K562 (cell line): ENCODE results near the gene GHR. TPM values are rescaled to one million over a fixed set of nuclear protein-coding genes. Genes with fewer than 3 reads are reported as not detected.

Experiments
- ATAC-seq: fragments of 200-7000 bp; cut with Tn5 transposase; 3 replicates; pipeline ENCODE4 v1.9.1; 2020; ENCODE audit warnings: moderate library complexity
- BruUV-seq: library from RNA; stranded (reverse); fragments of 400-500 nt; replicated peaks from 2 replicates; lab custom pipeline; 2021; lab: Mats Ljungman, UMichigan
- CTCF ChIA-PET: fragments of 300-600 bp; formaldehyde crosslinking; extraction: SDS; loops from one replicate; lab custom pipeline; 2021; ENCODE audit warnings: low intra/inter-chr PET ratio; lab: Yijun Ruan, JAX
- POLR2A ChIA-PET: fragments of 300-600, 350-650 bp; sonication (Branson Sonifier 250); formaldehyde crosslinking; extraction: SDS; loops from one replicate; lab custom pipeline; 2021; ENCODE audit warnings: antibody characterized with exemption, inconsistent platforms; lab: Yijun Ruan, JAX
- DNase-seq, 4 experiments: peaks; one replicate each; pipeline versions ENCODE4 v3.0.0 to v3.0.0-alpha.2; 2011 to 2018; ENCODE audit warnings: low spot score in 3 of 4, mixed read lengths in 3 of 4; ENCODE audit errors: extremely low read depth in 1 of 4
- FAIRE-seq: peaks from 2 replicates; lab custom pipeline; 2011; peaks lifted over from hg19 to GRCh38; lab: Jason Lieb, UNC
- H2AFZ ChIP-seq: 2 replicates; pipeline ENCODE4 v1.6.0; 2011; ENCODE audit warnings: low read depth, low read length, control low read depth, inconsistent platforms
- H3K27ac ChIP-seq: fragments of 200-600 bp; 3 replicates; pipeline ENCODE4 v1.8.0; 2011; ENCODE audit warnings: low read depth, mild to moderate bottlenecking, control low read depth, inconsistent platforms, low read length, moderate library complexity, mixed read lengths; ENCODE audit errors: extremely low read depth
- H3K27me3 ChIP-seq, 2 experiments: fragments of 300-600 bp in 1 of 2; 2 replicates in 1 of 2; 3 replicates in 1 of 2; pipeline versions ENCODE4 v1.6.0 to v1.8.0; 2011; ENCODE audit warnings: inconsistent platforms in 2 of 2, low read length in 2 of 2, mild to moderate bottlenecking in 1 of 2, mixed read lengths in 1 of 2, moderate library complexity in 1 of 2; ENCODE audit not compliant: control insufficient read depth in 2 of 2, insufficient read depth in 2 of 2
- H3K36me3 ChIP-seq: fragments of 300-600 bp; 3 replicates; pipeline ENCODE4 v1.8.0; 2011; ENCODE audit warnings: mild to moderate bottlenecking, low read length, inconsistent platforms; ENCODE audit not compliant: control insufficient read depth, insufficient read depth
- H3K4me1 ChIP-seq, 2 experiments: fragments of 200-600 bp in 1 of 2; replicated peaks in 1 of 2; 2 replicates in 1 of 2; 3 replicates in 1 of 2; pipeline versions ENCODE4 v1.5.1 to v1.8.0; 2011; ENCODE audit warnings: inconsistent platforms in 2 of 2, low read length in 2 of 2, mild to moderate bottlenecking in 1 of 2, mixed read lengths in 1 of 2, moderate library complexity in 1 of 2; ENCODE audit not compliant: control insufficient read depth in 2 of 2, insufficient read depth in 2 of 2
- H3K4me2 ChIP-seq: 2 replicates; pipeline ENCODE4 v1.6.1; 2011; ENCODE audit warnings: low read length, control low read depth, inconsistent platforms, mixed read lengths; ENCODE audit not compliant: insufficient read depth
- H3K4me3 ChIP-seq: fragments of 200-600 bp; sonication (generic), shearing (Covaris generic); 2 replicates; pipeline ENCODE4 v1.5.1; 2016; ENCODE audit warnings: control low read depth, inconsistent platforms
- H3K79me2 ChIP-seq: fragments of 200-600 bp; 3 replicates; pipeline ENCODE4 v1.8.0; 2011; ENCODE audit warnings: low read length, inconsistent platforms; ENCODE audit not compliant: control insufficient read depth, insufficient read depth
- H3K9ac ChIP-seq, 2 experiments: 2 replicates each; pipeline versions ENCODE4 v1.6.0 to v1.6.1; 2011; ENCODE audit warnings: low read depth in 2 of 2, low read length in 2 of 2, control low read depth in 1 of 2, inconsistent platforms in 1 of 2, mild to moderate bottlenecking in 1 of 2, mixed read lengths in 1 of 2; ENCODE audit not compliant: insufficient read depth in 1 of 2
- H3K9me1 ChIP-seq: one replicate; pipeline ENCODE4 v1.6.0; 2011; ENCODE audit warnings: inconsistent platforms, mild to moderate bottlenecking, low read length, moderate library complexity; ENCODE audit not compliant: control insufficient read depth, insufficient read depth
- H3K9me3 ChIP-seq: replicated peaks from 2 replicates; pipeline ENCODE4 v1.5.1; 2011; ENCODE audit warnings: low read depth, low read length, inconsistent platforms; ENCODE audit not compliant: control insufficient read depth, insufficient read depth
- H4K20me1 ChIP-seq: replicated peaks from 2 replicates; pipeline ENCODE4 v1.6.1; 2011; ENCODE audit warnings: low read length, inconsistent platforms, mixed read lengths; ENCODE audit not compliant: control insufficient read depth, insufficient read depth
- DLX4 ChIP-seq: fragments of 250-450 bp; sonication (Bioruptor Pico); IDR thresholded peaks from 2 replicates; pipeline ENCODE4 v1.6.1; 2021; ENCODE audit warnings: mild to moderate bottlenecking
- MTA3 ChIP-seq: fragments of 450-650 bp; formaldehyde crosslinking; IDR thresholded peaks from 2 replicates; pipeline ENCODE4 v1.6.1; 2017; ENCODE audit warnings: mild to moderate bottlenecking, borderline replicate concordance
- NCOA2 ChIP-seq, 2 experiments: fragments of 450-650 bp; IDR thresholded peaks; 2 replicates each; pipeline ENCODE4 v1.6.1; 2018; ENCODE audit warnings: mild to moderate bottlenecking in 2 of 2, moderate library complexity in 1 of 2; ENCODE audit not compliant: partially characterized antibody in 2 of 2
- NR3C1 ChIP-seq: sonication (generic); formaldehyde crosslinking; IDR thresholded peaks from 2 replicates; pipeline ENCODE4 v1.8.1; 2022; ENCODE audit warnings: missing genetic modification reagents
- POLR2AphosphoS5 ChIP-seq: IDR thresholded peaks from 2 replicates; pipeline ENCODE4 v1.6.1; 2011; ENCODE audit warnings: mild to moderate bottlenecking, low read depth, low read length, moderate library complexity; ENCODE audit not compliant: control insufficient read depth, insufficient read depth
- ZNF740 ChIP-seq, 3 experiments: fragments of 200-800 bp in 1 of 3; sonication (Bioruptor generic) in 1 of 3; sonication (generic) in 1 of 3; formaldehyde crosslinking in 1 of 3; IDR thresholded peaks; 2 replicates each; pipeline versions ENCODE4 v1.6.1 to v1.8.0; 2016 to 2022; ENCODE audit warnings: mild to moderate bottlenecking in 2 of 3, missing compliant biosample characterization in 2 of 3, missing genetic modification characterization in 2 of 3, missing genetic modification reagents in 1 of 3
- WGBS: fragments of 100-300 bp; shearing (Covaris generic); methylation state at CpG from one replicate; pipeline ENCODE4 v1.1.6; 2016; ENCODE audit warnings: low coverage, mixed read lengths; ENCODE audit not compliant: insufficient coverage; ENCODE audit errors: missing lambda C conversion rate; 5-methylcytosine and 5-hydroxymethylcytosine counted together
- in situ Hi-C: fragments of 300-500 bp; cut with MboI; formaldehyde crosslinking; loops from 4 replicates; pipeline ENCODE4 v1.15.0; 2018; ENCODE audit warnings: inconsistent platforms, mixed read lengths
- intact Hi-C: fragments of 100-400 bp; cut with micrococcal nuclease; formaldehyde crosslinking; loops from 2 replicates; pipeline ENCODE4 v1.14.2; 2022
- polyA plus RNA-seq, 8 experiments: library from polyadenylated mRNA; depleted of rRNA in 4 of 8; stranded (reverse) in 5 of 8; unstranded in 3 of 8; fragments of >200 nt; fragmentation: Nextera tagmentation in 2 of 8; fragmentation: Illumina TruSeq in 1 of 8; extraction: Ambion mirVana in 2 of 8; extraction: Trizol in 1 of 8; gene quantifications; 2 replicates each; pipeline versions ENCODE4 v1.2.1 to v1.2.3, GENCODE V29; 2011 to 2014; ENCODE audit warnings: inconsistent platforms in 1 of 8, missing spikeins in 1 of 8
- total RNA-seq, 7 experiments: library from RNA; depleted of rRNA in 6 of 7; stranded (reverse); fragments of >200 nt in 6 of 7; fragmentation: Illumina TruSeq in 2 of 7; extraction: Trizol in 2 of 7; gene quantifications; 2 replicates each; pipeline versions ENCODE4 v1.2.1 to v1.2.3, GENCODE V29; 2011 to 2021; ENCODE audit warnings: low replicate concordance in 1 of 7

GHR gene
- total and polyA plus RNA-seq, 9 of the 15 experiments (the other 6 are each of a cell fraction or from before 2014, with no cell fraction given), result 0.01 to 0.13 (median 0.07) TPM; not detected in 5

- no peak for DNase-seq
- no peaks in the 10 kb centered on the region for H4K20me1 ChIP-seq
- H3K36me3 ChIP-seq, result no peaks in the 10 kb centered on the region
- no peak for FAIRE-seq
- in situ Hi-C loops, result no loop called here
- 0% methylated on average over 2 of the region's 2 CpGs for WGBS
- H3K9me3 ChIP-seq, result peaks cover 2% of the 10 kb centered on the region; the same call in 1 of the 2 replicates
- CTCF ChIA-PET, result no interaction called here
- ATAC-seq, result no peak
- no peaks in the 10 kb centered on the region for H3K4me1 ChIP-seq
- H3K4me3 ChIP-seq, result no peak overlapping the region
- no peaks in the 10 kb centered on the region for H3K27me3 ChIP-seq
- intact Hi-C loops, result no loop called here
- BruUV-seq, result no TSS peak
- no peak overlapping the region for H2AFZ ChIP-seq
- POLR2A ChIA-PET, result no interaction called here
- no peaks in the 10 kb centered on the region for H3K9me1 ChIP-seq
- no peak overlapping the region for H3K4me2 ChIP-seq
- no peak for TF ChIP-seq NR3C1 (CRISPR knock-in tag)
- TF ChIP-seq NCOA2 (IDR thresholded peaks at IDR 0.05; ENCODE audit: partially characterized antibody in 2 of 2), result no peak
- TF ChIP-seq POLR2AphosphoS5, result no peak
- no peak for TF ChIP-seq MTA3
- TF ChIP-seq ZNF740 (CRISPR knock-in tag; IDR thresholded peaks at IDR 0.05), result no peak
- TF ChIP-seq ZNF740 (tag; IDR thresholded peaks at IDR 0.05), result no peak
- TF ChIP-seq DLX4 (CRISPR knock-in tag), result no peak
- TF ChIP-seq, all 486 proteins: peak for 0
- Histone ChIP-seq H3K27ac (no peak overlapping the region), H3K9ac (no peak overlapping the region), H3K79me2 (no peaks in the 10 kb centered on the region)
Measured at GRCh38 chr5:42387563-42387962, 35.7 kb upstream of the GHR start.
